GM18526 (cell line): ENCODE results near the gene HRH2.

Experiments
- POLR2A ChIP-seq: IDR thresholded peaks from 3 replicates; pipeline ENCODE4 v1.6.1; 2011; ENCODE audit not compliant: insufficient read length; ENCODE audit errors: extremely low read depth

Gene HRH2, protein sequence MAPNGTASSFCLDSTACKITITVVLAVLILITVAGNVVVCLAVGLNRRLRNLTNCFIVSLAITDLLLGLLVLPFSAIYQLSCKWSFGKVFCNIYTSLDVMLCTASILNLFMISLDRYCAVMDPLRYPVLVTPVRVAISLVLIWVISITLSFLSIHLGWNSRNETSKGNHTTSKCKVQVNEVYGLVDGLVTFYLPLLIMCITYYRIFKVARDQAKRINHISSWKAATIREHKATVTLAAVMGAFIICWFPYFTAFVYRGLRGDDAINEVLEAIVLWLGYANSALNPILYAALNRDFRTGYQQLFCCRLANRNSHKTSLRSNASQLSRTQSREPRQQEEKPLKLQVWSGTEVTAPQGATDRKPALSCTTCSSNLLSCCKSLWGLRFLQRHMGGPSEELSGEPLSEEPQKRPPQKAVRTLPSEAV

DNA sequence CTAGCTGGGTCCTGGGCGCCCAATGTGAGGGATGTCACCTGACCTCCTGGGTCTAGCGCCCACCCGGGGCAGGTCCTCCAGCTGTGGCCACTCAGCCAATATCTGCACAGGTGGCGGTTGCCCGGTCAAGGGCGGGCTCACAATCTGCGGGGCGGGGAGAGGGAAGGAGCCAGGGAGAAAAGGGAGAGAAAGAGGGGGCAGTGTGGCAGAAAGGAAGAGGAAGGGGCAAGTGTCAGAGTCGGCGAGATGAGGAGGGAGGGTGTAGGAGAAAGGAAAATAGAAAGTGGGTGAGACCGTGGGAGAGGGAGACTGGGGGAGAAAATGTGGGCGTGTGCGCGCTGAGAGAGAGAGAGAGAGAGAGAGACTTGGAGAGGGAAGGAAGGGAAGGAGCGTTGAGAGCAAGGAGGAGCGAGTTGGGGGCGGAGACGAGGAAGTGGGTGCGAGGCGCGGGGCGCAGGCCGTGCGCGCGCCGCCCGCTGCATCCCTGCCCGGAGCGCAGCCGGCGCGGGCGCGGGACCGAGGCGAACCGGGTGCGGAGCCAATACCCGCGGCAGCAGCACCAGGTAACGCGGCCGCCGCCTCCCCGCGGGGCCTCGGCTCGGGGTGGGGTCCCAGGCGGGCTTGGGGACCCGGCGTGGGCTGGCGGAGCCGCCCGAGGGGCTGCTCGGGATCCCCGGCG is at the start of gene HRH2:
Gene HRH2 (plus strand): TSS at position 479 of the 679 bp plus-strand sequence. CDS start 25,163 bp downstream, outside the sequence.
- TF ChIP-seq POLR2A: no peak

DNA sequence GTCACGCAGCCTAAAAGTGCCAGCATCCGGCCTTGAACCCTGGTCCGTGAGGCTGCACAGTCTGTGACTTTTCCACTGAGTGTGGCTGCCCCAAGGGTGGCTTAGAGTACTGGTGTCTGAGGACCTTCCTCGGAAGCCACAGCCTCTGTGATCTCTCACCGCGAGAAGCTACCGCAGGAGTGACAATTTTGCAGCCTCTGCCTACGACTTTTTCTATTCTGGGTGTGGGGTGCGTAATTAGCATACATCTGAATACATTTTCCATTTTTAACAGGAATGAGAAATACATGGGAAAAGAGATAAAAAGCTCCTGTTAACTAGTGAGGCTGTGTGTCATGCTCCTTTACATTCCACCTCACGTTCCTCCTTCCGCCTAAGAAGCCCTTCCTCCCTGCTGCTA is 48.3 kb upstream of the HRH2 start:
- no peak for TF ChIP-seq POLR2A

DNA sequence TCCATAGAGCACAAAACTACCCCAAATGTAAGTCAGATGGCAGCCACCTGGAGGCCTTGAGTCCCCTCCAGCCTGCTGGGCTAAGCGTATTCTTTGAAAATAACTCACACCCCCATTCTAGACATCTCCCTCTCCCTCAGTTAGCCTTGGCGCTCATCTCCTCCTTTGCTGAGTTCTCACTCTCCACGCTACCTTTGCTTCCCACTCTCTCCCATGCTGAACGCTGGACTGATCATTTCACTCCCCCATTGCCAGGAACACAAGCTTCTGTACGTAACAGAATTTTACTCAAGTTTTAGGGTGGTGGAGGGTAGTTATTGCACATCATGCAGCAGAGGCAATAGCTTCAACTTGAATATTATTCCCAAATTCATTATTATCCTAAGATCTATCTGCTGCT is 47.5 kb upstream of the HRH2 start:
- no peak for TF ChIP-seq POLR2A

DNA sequence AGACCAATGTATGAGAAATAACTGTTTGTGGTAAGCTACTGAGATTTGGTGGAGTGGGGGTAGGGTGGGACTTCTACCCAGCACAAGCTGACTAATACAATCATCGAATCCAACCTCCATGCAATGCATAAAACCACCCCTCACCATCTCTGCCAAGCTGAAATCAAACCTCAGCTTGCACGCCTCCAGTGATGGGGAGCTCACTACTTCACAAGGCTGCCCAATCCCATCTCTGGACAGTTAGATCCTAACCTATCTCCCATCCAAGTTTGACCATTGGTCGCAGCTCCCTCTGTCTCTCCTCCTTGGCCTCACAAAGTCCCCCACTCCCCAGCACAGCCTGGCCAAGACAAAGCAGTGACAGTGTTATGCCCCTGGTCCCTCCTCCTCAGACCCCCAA is 47.0 kb upstream of the HRH2 start:
- TF ChIP-seq POLR2A: no peak

DNA sequence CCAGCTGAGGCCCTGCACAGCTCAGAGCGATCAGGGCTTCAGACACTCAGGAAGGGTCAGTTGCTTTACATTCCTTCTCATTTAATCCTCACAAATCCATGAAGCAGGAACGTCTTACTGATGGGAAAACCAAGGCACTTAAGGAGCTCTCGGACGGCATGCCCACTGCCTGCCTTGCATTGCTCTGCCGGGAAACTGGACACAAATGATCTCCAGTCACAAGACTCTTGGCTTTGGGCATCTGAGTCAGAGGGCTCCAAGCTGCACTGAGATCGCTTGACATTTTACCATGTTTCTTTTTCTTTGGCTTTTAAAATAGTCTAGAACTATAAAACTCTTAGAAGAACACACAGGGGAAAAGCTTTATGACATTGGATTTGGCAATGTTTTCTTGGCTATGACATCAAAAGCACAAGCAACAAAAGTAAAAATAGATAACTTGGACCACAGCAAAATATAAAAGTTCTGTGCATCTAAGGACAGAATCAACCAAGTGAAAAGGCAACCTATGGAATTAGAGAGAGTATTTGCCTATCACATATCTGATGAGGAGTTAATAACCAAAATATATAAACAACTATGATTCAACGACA is 43.6 kb upstream of the HRH2 start:
- no peak for TF ChIP-seq POLR2A

DNA sequence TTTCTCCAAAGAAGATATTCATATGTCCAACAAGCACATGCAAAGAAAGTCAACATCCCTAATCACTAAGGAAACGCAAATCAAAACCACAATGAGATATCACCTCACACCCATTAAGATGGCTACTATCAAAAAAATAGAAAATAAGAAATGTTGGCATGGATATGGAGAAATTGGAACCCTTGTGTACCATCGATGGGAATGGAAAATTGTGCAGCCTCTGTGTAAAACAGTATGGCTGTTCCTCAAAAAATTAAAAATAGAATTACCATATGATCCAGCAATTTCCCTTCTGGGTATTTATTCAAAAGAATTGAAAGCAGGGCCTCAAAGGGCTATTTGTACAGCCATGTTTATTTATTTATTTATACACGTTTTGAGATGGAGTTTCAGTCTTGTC is 43.0 kb upstream of the HRH2 start:
- TF ChIP-seq POLR2A: no peak

DNA sequence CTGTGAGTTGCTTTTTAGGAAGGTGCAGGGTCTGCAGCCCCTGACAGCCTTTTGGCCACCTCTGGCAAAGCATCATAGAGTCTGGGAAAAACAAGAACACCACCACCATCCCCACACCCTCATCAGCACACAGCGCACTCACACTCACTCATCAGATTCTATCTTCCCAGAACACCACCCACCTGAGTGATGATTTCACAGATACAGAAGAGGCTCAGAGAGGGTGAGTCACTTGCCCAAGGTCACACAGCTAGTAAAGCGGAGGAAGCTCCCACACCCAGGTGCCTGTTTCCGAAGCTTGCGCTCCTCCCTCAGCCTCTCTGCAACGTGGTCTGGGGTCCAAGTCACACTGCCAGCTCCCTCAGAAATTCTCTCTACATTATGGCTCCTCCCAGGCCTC is 41.8 kb upstream of the HRH2 start:
- TF ChIP-seq POLR2A: no peak

DNA sequence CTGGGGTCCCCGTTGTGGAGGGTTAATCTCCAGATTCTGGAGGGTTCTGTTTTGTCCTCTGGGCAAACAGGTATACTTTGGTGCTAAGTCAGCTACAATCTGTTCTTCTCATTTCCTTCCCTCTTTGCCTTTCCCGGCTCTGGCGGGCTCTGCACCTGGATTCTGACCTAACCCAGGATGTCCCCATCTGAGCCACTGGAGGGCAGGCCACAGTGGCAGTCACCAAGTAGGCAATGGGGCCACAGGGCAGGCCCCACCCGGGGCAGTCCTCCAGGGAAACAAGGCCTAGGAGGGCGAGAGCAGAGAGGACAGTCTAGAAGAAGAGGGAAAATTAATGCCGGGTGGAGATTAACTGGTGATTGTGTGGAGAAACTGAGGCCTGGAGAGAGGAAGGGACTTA is 40.4 kb upstream of the HRH2 start:
- no peak for TF ChIP-seq POLR2A

DNA sequence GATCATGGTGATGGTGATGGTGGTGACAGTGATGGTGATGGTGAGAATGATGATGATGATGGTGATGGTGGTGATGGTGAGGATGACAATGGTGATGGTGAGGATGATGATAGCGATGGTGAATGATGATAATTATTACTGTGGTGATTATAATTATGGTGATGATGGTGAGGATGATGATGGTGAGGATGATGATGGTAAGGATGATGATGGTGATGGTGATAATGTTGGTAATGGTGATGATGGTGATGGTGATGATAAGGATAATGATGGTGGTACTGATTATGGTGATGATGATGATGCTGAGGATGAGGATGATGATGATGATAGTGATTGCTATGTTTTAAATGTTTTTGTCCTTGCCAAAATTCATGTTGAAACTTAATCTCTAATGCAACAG is 37.3 kb upstream of the HRH2 start:
- TF ChIP-seq POLR2A: no peak

DNA sequence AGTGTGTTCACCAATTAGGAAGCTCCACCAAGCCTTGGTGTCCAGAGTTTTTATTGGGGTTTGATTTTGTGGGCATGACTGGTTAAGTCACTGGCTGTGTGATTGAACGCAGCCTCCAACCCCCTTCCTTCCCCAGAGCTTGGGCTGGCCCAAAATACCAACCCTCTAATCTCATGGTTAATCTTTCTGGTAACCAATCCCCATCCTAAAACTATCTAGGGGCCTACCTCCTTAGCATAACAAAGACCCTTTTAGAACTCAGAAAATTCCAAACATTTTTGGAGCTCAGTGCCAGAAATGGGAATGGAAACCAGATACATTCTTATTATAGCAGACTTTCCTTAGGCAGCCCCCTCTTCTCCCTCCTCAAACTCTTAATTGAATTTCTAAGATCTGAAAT is 35.9 kb upstream of the HRH2 start:
- no peak for TF ChIP-seq POLR2A

DNA sequence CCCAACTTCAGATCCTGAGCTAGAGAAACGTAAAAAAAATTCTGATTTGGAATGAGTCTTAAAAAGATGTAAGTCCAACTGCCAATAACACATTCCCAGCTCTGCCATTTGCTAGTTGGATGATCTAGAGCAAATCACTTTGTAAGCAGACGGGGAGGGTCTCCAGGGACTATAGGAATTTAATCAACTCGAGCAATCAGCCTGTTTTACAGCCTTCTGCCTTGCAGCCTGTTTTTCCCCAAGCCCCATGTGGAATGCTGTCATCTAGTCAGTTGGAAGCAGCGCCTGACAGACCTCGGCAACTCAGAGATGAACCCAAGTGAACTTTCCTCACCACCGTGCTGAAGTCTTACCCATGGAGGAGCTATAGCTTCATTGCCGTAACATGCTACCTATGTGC is 34.8 kb upstream of the HRH2 start:
- no peak for TF ChIP-seq POLR2A

DNA sequence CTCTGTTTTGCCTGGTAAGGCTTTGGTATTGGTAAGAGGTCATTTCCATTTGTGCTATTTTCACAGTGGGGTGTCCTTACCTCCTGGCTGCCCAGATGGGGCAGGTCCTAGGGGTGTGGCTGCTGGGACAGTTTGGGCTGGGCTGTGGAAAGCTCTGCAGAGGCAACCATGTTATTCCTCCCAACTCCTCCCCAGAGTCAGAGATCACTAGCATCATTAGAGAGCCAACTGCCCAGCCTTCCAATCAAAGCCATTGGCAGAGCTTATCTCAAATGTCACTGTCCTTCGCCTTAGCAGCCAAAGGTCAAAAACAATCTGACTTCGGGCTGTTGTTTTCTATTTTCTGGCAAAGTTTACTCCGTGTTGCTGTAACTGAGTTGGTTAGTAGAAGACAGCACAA is 33.6 kb upstream of the HRH2 start:
- TF ChIP-seq POLR2A: no peak

DNA sequence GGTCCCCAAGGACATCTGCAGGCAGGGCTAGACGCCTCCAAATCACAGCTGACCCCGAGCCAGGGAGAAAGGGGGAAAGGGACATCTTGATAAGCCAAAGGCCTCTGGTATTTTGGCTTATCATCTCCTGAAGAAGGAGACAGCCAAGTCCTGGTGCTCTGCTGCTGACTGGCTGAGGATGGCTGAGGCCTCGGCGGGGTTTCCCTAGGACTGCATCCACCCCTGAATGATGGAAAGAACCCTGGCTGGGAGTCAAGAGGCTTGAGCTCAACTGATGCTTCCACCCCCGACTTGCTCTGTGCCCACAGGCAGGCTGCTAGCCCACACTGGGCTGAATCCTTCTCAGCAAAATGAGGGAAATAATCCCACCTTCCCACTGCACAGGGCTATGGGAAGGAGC is 30.9 kb upstream of the HRH2 start:
- TF ChIP-seq POLR2A: no peak

DNA sequence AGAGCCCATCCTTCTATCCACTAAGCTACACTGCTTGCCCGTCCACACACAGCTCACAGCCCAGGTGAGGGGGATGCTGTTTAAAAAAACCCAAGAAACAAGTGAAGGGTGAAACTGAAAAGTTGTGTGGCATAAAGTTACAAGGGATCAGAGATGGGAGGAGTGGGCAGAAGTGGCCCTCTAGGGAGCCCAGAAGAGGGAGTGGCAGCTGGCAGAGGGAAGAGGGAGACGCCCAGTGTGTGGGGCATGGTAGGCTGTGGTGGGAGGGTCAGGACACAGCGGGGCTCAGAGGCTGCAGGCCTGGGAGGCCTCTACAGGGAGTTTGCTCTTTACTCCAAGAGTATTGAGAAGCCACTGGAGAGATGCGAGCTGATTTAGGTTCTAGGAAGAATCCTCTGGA is 30.1 kb upstream of the HRH2 start:
- no peak for TF ChIP-seq POLR2A

DNA sequence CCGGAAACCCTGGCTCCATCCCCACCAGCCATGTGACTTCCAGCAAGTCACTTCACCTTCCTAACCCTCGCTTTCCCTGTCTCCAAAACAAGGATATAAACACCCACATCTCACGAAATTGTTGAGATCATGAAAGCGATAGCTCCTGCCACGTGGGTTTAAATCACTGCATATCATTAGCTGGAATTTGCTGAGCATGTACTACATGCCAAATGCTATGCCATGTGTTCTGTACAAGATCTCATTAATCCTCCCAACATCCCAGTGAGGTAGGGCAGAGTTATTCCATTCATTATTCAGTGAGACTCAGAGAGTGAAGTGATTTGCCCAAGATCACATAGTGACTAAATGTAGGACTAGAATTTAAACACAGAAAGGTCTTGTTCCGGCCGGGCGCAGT is 29.2 kb upstream of the HRH2 start:
- TF ChIP-seq POLR2A: no peak

DNA sequence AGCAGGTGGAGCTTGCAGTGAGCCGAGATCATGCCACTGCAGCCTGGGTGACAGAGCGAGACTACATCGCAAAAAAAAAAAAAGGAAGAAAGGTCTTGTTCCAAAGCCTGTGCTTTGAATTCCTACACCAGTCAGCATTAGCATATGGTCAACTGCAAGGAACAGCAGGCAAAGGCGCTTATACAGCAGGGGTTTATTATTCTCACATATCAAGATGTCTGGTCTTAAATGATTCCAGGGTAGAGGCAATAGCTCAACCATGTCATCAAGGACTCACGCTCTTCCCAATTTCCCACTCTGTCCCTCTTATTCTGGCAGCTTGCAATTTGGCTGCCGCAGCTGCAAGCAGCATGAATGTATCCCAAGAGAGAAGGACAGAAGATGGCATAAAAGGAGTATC is 28.6 kb upstream of the HRH2 start:
- no peak for TF ChIP-seq POLR2A
